Upper lobe of left lung (tissue), 6 donors: ENCODE data around the gene PHKG1. TPM values are rescaled to one million over a fixed set of nuclear protein-coding genes. Genes with fewer than 3 reads are reported as not detected.
A peak's percentile ranks its signal among the peaks of the same experiment; 100 is the strongest.
"Not testable (repeated sequence)": the region's sequence is repeated elsewhere in the genome, so short reads cannot be mapped to it uniquely, and the experiment has no call there.

Experiments used
- ATAC-seq, 2 donors: fragments of 200-7000 bp; cut with Tn5 transposase; one replicate each; pipeline ENCODE4 v1.9.1; 2022; ENCODE audit warnings: mild to moderate bottlenecking in 2 of 2, moderate library complexity in 2 of 2; ENCODE audit not compliant: low FRiP score in 2 of 2
- DNase-seq, 2 donors: peaks; one replicate each; pipeline ENCODE4 v3.0.0-alpha.2; 2019 to 2020
- H3K27ac ChIP-seq, 4 donors: fragments of 200-600 bp; sonication (generic); one replicate each; pipeline ENCODE4 v1.5.1; 2016 to 2019
- H3K27me3 ChIP-seq, 4 donors: fragments of 200-600 bp; sonication (generic); one replicate each; pipeline ENCODE4 v1.5.1; 2017 to 2019
- H3K36me3 ChIP-seq, 4 donors: fragments of 200-600 bp; sonication (generic); one replicate each; pipeline ENCODE4 v1.5.1; 2016 to 2019
- H3K4me1 ChIP-seq, 4 donors: fragments of 200-600 bp; sonication (generic); one replicate each; pipeline ENCODE4 v1.5.1; 2018 to 2019
- H3K4me3 ChIP-seq, 4 donors: fragments of 200-600 bp; sonication (generic); one replicate each; pipeline ENCODE4 v1.5.1; 2017 to 2019; ENCODE audit warnings: mild to moderate bottlenecking in 2 of 4, moderate library complexity in 1 of 4
- H3K9me3 ChIP-seq, 4 donors: fragments of 200-600 bp; sonication (generic); one replicate each; pipeline ENCODE4 v1.5.1; 2018 to 2019
- CTCF ChIP-seq, 6 experiments: fragments of 450-650 bp in 4 of 6; fragments of 200-600 bp in 2 of 6; sonication (generic) in 2 of 6; IDR thresholded peaks; one replicate each; pipeline ENCODE4 v1.5.1; 2016 to 2019; ENCODE audit warnings: antibody characterized with exemption in 6 of 6
- EP300 ChIP-seq, 4 donors: sonication (generic); formaldehyde crosslinking; IDR thresholded peaks; one replicate each; pipeline ENCODE4 v1.5.1; 2017; ENCODE audit warnings: antibody characterized with exemption in 4 of 4, control low read depth in 2 of 4
- POLR2A ChIP-seq, 4 donors: fragments of 450-650 bp; IDR thresholded peaks; one replicate each; pipeline ENCODE4 v1.5.1; 2016 to 2017; ENCODE audit warnings: antibody characterized with exemption in 4 of 4, mild to moderate bottlenecking in 2 of 4
- POLR2AphosphoS5 ChIP-seq, 2 donors: sonication (generic); formaldehyde crosslinking; IDR thresholded peaks; one replicate each; pipeline ENCODE4 v1.5.1; 2017; ENCODE audit warnings: antibody characterized with exemption in 2 of 2
- WGBS, 2 donors: methylation state at CpG; one replicate each; pipeline ENCODE4 v1.1.5; 2017 to 2018; 5-methylcytosine and 5-hydroxymethylcytosine counted together
- total RNA-seq, 6 donors: library from RNA; depleted of rRNA in 4 of 6; stranded (reverse); fragments of >200 nt in 4 of 6; gene quantifications; one replicate each; pipeline versions ENCODE4 v1.1.0 to v1.2.1, GENCODE V29; 2016 to 2021
- donor health status: DM: no; HTN: no; CAD: no; lungs with moderate emphysema.
- donor health status: DM: no; HTN: yes; CAD: no; lungs with severe emphysema.

PHKG1 gene
- total RNA-seq, 6 donors from 2014 or later = 0.30 to 2.4 (median 0.60) TPM; not detected in 1

GRCh38 chr7:56106108-56107073 is 13.6 kb upstream of the PHKG1 start, which contains the start of gene CHCHD2:
CHCHD2 (minus strand) TSS chr7:56106476; CDS start chr7:56106413, 63 bp downstream.
- Histone ChIP-seq H3K4me1 (peaks cover 9 to 20% (median 16%) of the 10 kb centered on the region in 4 donors), H3K9me3 (no peaks in the 10 kb centered on the region), H3K36me3 (peaks cover 24 to 31% (median 28%) of the 10 kb centered on the region in 4 donors), H3K27ac (peak within 1 kb of the TSS; percentile 89 to 97 (median 94)), H3K4me3 (peak within 1 kb of the TSS; percentile 60 to 91 (median 84)), H3K27me3 (no peaks in the 10 kb centered on the region)
- ATAC-seq (peak; percentile 100), DNase-seq (peak; percentile 95 to 98)
- 4 to 5% methylated on average over 28 to 44 of the region's 57 CpGs for WGBS, 2 donors
- TF ChIP-seq POLR2AphosphoS5 (IDR thresholded peaks at IDR 0.05) (peak; percentile 95 to 97), POLR2A (IDR thresholded peaks at IDR 0.05) (peak in 3 of 4 donors; percentile 62 to 95 (median 93)), EP300 (IDR thresholded peaks at IDR 0.05) (peak in 1 of 4 donors; percentile 39), CTCF (IDR thresholded peaks at IDR 0.05) (no peak)

GRCh38 chr7:56105508-56105907 is 12.8 kb upstream of the PHKG1 start:
- H3K27ac ChIP-seq = peak overlapping the region; percentile 89 to 97 (median 94)
- peaks cover 9 to 20% (median 16%) of the 10 kb centered on the region in 4 donors for H3K4me1 ChIP-seq
- ATAC-seq (peak; percentile 71 to 75), DNase-seq (peak in 1 of 2 donors; percentile 42)
- WGBS, 2 donors = 24% methylated on average over 6 of the region's 6 CpGs
- H3K27me3 ChIP-seq = no peaks in the 10 kb centered on the region
- no peaks in the 10 kb centered on the region for H3K9me3 ChIP-seq
- peaks cover 33 to 39% (median 37%) of the 10 kb centered on the region in 4 donors for H3K36me3 ChIP-seq
- no peak for TF ChIP-seq EP300 (IDR thresholded peaks at IDR 0.05)
- TF ChIP-seq CTCF (IDR thresholded peaks at IDR 0.05) = no peak
- TF ChIP-seq POLR2A (IDR thresholded peaks at IDR 0.05) = no peak
- TF ChIP-seq POLR2AphosphoS5 (IDR thresholded peaks at IDR 0.05) = no peak
- H3K4me3 ChIP-seq = peak overlapping the region; percentile 60 to 91 (median 84)

GRCh38 chr7:56104138-56104537 is 11.4 kb upstream of the PHKG1 start:
- Histone ChIP-seq H3K4me1 (peaks cover 9 to 20% (median 16%) of the 10 kb centered on the region in 4 donors), H3K36me3 (peaks cover 35 to 52% (median 48%) of the 10 kb centered on the region in 4 donors)
- not testable (repeated sequence) for ATAC-seq, H3K27me3 ChIP-seq, H3K4me3 ChIP-seq, H3K9me3 ChIP-seq, H3K27ac ChIP-seq
- 90 to 96% methylated on average over 5 to 9 of the region's 9 CpGs for WGBS, 2 donors
- DNase-seq = peak in 1 of 2 donors; percentile 45

GRCh38 chr7:56099653-56100052 is 6.9 kb upstream of the PHKG1 start:
- Histone ChIP-seq H3K9me3 (no peaks in the 10 kb centered on the region), H3K4me3 (no peak overlapping the region), H3K36me3 (peaks cover 35 to 63% (median 52%) of the 10 kb centered on the region in 4 donors), H3K27me3 (no peaks in the 10 kb centered on the region), H3K4me1 (peaks cover 0 to 3% (median 2%) of the 10 kb centered on the region in 4 donors), H3K27ac (no peak overlapping the region)
- no peak for ATAC-seq
- 94 to 96% methylated on average over 3 of the region's 3 CpGs for WGBS, 2 donors
- no peak for DNase-seq
- TF ChIP-seq POLR2AphosphoS5 (IDR thresholded peaks at IDR 0.05) (no peak), POLR2A (IDR thresholded peaks at IDR 0.05) (no peak), CTCF (IDR thresholded peaks at IDR 0.05) (no peak)

- not testable (repeated sequence) for ATAC-seq, H3K4me3 ChIP-seq, H3K4me1 ChIP-seq, H3K9me3 ChIP-seq, H3K27me3 ChIP-seq, H3K27ac ChIP-seq, DNase-seq
- H3K36me3 ChIP-seq = peaks cover 28 to 53% (median 42%) of the 10 kb centered on the region in 4 donors
- 96% methylated on average over 8 of the region's 8 CpGs for WGBS, 2 donors
These were observed 5.6 kb upstream of the PHKG1 start for GRCh38 chr7:56098187-56099008.
